Jurkat, Clone E6-1 (cell line): Measurements from ENCODE around the gene TP53BP1.

Experiments
- DNase-seq: peaks from one replicate; pipeline ENCODE4 v3.0.0-alpha.2; 2011; ENCODE audit warnings: low read depth, low spot score
- H3K4me3 ChIP-seq: 2 replicates; pipeline ENCODE4 v1.5.1; 2011; ENCODE audit warnings: mild to moderate bottlenecking, low read length, control low read depth, moderate library complexity

The TP53BP1 gene

DNA sequence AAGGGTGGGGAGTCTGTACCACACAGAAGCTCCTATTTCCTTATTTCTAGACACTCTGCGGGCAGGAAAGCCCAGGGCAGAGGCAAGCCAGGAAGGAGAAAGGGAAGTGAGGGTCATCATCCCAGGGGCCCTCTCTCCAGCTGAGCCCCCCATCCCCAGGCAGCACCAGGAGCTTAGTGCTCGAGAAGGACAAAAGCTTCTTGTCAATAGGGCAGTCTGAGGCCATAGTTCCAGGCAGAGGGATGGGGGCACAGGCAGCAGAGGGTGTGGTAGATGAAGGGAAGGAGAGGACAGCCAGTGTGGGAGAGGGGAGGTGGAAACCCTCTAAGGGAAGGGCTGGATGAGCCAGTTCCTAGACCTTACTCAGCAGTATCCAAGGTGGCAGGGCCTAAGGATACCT, 27.2 kb upstream of the TP53BP1 start:
- DNase-seq, result no peak
- no peak overlapping the region for H3K4me3 ChIP-seq

DNA sequence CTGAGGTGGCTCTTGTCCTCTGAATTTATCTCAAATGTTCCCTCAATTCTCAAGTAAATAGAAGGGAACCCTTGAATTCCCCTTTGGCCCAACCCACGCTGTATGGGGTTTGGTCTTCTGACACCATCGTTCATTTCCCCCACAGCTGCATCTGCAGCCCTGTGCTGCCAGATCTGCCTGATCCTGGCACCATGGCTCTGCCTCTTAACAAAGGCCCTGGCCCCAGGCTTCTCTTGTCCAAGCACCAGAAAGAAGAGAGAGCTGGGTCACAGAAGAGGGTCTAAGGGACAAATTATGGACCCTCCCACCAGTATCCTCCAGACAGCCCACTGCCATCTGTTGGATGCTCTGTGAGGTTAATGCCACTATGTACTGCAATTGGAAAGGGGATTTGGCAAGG, 26.2 kb upstream of the TP53BP1 start:
- DNase-seq, result no peak
- H3K4me3 ChIP-seq, result peak overlapping the region; percentile 96

DNA sequence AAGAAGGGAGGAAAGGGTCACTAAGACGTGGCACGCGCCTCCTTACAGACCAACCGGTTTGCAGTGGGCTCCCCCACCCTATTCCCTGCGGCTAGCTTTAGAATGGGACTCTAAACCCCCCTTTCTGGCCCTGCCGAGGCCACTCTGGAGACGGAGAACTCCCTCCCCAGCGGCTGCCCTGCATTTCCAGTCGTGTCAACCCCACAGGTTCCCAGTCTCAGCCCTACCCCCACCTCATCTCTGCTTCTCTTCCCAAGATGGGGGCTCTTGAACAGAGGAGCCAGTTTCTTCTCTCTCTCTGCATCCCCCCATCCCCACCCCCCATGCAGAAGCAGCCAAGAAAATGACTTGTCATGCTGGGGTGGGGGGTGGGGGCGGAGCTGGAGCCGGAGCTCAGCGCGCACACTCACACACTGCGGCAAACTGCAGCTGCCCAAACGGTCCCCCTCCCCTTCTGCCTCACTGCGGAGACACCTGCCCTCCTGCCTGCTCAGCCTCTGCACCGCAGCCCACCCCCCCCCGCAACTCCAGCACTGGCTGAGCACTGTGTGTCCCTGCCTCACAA, 25.3 kb upstream of the TP53BP1 start:
- peak; percentile 88 for DNase-seq
- H3K4me3 ChIP-seq, result peak overlapping the region; percentile 96

DNA sequence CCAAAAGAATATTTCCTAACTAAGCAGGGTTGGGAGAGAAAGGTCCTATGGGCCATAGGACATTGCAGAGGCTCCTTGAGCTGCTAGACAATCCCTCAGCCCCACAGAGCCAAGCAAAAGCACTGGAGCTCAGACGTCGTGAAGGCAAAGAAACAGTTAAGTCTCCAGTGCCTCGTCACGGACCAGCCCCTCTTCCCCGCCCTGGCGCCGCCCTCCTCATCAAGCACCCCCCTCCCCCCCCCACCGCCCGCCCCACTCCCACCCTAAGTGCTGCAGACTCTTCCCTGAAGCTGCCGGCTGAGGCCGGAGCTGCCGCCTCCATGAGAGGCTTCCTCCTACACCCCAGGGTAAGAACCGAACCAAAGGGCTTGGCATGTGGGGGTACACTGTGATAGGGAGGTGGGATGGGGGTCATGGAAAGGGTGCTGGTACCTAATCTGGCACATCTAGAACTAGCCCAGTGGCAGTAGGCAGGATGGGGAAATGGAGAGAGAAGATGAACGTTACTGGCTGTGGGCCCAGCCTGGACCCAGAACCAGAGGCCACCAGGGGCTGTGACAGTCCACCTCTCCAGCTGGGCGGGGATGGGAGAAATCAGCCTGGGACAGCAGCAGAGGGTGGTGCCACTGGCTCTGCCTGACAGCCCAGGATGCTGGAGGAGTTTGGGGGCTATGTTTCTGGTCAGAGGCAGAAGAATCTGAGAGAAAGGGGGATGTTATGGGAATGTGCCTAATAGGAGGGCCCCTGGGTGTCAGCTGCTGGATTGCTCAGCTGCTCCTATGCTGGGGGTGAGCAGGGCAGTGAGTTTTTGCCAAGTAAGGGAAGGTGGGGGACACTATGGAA, 24.6 kb upstream of the TP53BP1 start, which contains the start of gene MAP1A:
TSS of gene MAP1A (plus strand) at position 255 of the 843 bp plus-strand sequence. CDS start 3,866 bp downstream, outside the sequence.
- H3K4me3 ChIP-seq, result peak within 1 kb of the TSS; percentile 96
- peak; percentile 74 for DNase-seq

DNA sequence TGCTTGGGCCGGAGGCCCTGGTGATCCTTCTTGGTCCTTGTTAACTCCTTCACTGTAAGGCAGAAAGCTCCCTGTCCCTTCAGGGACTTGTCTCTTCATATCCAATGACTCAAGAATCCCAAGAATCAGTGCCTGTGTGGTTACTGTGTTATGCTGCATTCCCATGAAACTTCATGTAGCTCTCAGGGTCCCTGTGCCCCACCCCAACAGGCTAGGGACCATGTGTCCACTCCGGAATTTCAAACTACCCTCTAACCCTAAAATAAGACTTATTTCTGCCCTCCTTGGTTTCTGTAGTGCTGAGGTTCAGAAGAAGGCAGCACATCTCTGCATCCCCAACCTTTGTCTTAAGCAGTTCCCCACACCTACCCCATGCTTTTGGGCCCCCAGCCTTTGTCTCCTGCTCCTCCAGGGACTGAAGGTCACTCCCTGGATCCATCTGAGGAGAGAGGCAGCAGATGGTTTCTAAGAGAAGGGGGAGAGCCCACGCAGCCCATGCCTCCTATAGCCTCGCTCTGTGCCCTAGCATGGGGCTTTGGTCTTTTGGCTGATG, 23.9 kb upstream of the TP53BP1 start:
- no peak for DNase-seq
- peak overlapping the region; percentile 96 for H3K4me3 ChIP-seq

DNA sequence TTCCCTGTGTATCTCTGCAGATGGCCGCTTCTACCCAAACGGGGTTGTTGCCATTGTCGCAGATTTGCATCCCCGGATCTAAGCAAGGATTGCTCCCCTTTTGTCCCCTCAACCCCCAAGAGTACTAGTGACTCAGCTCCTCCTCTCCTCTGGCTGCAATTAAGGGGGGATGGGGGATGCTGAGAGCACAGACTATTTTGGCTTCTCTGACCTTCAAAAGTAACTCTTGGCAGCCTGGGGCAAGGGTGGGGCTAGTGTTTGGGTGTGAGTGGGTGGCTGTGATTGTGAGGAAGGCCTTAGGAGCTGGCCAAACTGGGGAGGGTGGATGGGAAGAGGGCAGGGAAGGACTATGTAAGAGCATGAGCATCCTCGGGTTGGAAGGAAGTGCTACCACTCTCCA, 23.2 kb upstream of the TP53BP1 start:
- no peak for DNase-seq
- no peak overlapping the region for H3K4me3 ChIP-seq

DNA sequence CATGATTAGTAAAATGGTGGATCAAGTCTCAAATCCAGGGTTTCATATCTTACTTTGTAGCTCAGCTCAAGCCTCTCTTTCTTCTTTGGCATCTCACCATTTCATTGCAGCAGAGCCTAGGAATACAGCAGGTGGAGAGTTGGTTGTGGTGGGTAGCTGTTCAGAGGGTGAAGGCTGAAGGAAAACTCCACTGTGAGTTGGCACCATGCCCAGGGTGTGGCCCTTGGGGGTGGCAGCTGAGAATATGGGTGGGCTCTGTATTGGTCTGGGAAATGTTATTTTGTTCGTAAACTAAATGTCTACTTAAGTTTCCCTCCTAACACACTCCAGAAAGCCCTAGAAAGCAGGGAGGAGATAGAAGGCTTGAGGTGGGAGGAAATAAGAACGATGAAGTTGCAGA, 22.8 kb upstream of the TP53BP1 start:
- no peak for DNase-seq
- H3K4me3 ChIP-seq, result no peak overlapping the region

DNA sequence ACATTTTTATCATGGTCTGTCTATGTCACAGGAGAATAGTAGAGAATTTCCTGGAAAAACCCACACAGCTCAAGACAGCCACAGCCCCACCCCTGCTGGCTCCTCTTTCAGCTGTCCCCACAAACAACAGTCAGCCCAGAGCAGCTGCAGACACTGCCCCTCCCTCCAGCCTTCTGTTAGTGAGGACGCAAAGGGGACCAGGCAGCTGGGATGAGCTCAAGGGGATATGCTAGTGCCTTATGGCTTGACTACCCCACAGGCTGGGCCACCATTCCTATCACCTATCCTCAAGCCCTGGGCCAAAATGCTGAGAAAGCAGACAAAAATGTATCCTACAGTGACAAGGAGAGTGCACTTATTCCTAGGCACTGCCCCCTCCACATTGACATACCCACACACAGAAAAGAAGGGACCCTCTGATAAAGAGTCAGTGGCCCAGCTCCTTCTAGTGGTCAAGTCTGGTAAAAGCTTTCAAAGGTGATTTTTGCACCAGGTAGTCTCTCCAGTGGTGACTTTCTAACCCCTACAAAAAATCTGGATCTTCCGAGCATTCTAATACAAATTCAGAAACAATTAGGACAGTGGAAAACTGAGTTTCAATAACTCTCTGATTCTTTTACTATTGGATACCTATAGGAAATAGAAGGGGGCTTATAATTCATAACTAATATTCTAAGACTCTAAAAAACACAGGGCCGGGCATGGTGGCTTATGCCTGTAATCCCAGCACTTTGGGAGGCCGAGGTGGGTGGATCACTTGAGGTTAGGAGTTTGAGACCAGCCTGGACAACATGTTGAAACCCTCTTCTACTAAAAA, 21.5 kb upstream of the TP53BP1 start:
- H3K4me3 ChIP-seq, result no peak overlapping the region
- DNase-seq, result peak; percentile 51

DNA sequence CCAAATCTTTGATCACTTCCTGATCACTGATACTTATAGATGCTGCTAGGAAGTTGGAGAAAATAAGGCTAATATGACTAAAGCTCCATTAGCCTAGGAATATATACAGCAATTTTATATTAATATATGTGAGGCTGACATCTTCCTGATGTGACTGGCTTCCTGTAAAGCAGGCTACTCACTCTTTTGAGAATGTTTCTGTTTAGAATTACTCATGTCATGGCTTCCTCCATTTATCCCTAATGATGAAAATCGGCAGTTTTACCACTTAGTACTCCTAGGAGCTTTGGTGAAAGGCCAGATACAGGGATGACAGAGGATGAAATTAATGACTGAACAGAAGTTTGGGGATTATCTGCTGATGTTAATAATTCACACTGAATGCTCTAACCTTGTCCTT, 20.6 kb upstream of the TP53BP1 start:
- DNase-seq, result no peak
- no peak overlapping the region for H3K4me3 ChIP-seq

DNA sequence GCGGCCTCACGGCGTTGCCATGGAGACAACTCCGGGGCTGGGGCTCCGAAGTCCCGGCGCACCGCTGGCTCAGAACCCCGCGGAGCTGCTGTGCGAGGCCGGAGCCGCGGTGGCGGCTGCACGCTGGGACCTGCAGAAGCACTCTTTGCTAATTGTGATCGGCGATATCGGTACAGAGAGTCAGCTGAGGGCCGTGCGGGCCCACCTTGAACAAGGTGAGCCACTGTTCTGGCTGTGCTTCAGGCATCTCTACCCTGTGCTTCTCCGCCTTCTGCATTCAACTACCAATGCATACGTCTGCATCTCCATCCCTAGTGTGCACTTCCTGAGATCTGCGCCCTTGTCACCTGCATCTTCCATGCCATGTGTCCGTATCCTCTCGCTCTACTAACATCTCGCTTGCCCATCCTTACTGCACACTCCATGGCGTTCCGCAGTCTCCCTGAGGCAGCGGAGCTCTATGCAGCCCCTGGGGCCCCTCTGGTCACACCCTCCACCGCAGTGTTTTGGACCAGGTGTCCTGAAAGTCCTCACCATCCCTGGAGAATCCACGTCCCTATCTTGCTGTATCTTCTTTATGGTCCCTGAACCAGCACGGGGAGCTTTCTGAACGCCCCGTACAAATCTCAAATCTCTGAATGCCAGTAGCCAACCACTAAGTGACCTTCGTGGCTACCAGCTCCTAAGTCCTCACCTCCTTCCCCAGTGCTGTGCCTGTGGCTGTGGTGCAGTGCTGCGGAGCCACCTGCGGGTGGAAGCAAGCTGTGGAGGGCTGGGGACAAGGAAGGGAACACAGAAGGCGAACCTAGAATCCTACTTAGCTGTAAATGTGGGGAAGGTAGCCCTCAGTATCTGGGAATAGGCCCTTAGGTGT, 18.3 kb upstream of the TP53BP1 start:
- peak overlapping the region; percentile 78 for H3K4me3 ChIP-seq
- DNase-seq, result no peak

DNA sequence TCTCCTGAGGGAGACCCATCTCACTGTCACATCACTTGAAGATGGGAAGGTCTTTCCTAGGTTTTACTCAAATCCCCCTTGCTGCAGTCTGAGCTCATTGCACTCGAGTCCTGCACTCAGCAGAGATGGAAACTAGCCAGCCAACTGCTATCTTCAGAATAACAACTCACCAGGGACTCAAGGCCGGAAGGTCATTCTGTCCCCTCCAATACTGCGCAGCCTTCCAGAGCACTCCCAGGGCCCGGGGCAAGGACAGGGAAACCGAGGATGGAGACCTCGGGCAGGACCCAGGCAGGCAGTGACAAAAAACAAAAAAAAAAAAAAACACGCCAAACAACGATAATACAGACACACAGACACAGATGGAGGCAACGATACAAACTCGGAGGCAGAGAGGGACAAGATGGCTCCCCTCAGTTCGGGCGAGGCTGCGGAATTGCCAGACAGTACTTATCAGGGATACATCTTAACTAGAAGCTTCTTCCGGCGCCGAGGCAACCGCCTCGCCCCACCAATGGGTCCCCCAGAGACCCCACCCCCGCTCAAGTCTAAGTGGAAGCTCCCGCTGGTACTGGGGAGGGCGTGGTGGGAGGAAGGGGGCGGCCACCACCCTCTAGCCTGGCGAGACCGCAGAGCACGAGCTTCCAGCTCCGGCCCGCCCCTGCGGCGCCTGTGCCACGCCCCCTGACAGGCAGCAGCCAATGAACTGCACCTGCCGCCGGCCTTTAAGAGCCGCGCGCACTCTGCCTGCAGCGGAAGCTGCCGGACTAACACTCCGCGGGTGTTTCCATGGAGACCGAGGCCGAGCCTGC, 17.4 kb upstream of the TP53BP1 start:
- peak overlapping the region; percentile 78 for H3K4me3 ChIP-seq
- DNase-seq, result peak; percentile 97

DNA sequence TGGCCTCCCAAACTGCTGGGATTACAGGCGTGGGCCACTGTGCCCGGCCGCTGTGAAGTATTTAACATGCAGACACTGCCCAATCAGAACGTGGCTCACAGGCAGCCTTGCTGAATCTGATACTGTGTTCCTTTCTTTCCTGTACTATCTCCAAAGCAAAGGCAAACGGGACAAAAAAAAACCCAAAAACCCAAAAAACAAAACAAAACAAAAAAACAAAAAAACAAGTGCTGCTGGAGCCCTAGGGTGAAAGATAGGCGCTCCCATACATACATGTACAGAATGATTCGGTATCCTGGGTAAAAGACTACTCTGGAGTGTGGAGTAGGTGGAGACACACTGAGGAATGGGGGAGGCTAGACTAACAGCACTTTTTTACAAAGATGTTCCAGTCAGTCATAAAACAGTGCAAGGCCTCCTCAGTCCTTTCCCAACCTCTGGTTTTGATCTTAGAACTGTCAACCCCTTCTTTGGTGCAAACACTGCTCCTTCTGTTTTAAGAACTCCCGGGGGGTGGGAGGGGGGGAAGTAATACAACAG, 16.8 kb upstream of the TP53BP1 start:
- peak overlapping the region; percentile 78 for H3K4me3 ChIP-seq
- no peak for DNase-seq

DNA sequence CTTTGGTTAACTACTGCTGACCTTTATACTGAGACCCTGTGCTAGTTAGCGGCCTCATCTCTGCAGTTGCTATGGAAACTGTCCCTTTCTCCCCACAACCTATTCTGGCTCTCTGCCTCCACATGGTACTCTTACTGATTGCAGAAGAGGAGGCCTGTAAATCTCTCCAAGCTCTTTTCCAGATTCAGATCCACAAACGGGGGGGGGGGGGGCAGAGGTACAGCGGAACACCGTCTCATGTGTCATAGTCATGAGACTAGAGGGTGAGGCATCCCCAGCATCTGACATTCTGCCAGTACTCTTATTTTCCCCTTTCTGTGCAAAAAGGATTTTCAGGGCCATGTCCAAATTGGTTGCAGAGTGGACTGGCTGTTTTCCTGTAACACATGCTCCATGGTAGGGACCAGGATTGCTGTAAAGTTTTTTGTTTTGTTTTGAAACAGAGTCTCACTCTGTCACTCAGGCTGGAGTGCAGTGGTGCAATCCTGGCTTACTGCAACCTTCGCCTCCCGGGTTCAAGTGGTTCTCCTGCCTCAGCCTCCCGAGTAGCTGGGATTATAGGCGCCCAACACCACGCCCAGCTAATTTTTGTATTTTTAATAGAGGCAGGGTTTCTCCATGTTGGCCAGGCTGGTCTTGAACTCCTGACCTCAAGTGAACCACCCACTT, 16.2 kb upstream of the TP53BP1 start:
- H3K4me3 ChIP-seq, result no peak overlapping the region
- no peak for DNase-seq

DNA sequence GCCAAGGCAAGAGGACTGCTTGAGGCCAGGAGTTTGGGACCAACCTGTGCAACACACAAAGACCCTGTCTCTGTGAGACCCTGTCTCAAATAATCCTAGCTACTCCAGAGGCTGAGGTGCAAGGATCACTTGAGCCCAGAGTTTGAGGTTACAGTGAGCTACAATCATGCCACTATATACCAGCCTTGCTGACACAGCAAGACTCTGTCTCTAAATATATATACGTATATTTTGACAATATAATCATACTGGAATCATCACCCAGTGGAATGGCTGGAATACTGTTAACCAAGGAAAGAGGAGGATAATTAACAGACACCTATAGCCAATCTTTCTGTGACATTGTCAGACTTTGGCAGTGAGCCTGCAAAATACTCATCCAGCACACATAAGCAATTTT, 15.5 kb upstream of the TP53BP1 start:
- no peak overlapping the region for H3K4me3 ChIP-seq
- no peak for DNase-seq

DNA sequence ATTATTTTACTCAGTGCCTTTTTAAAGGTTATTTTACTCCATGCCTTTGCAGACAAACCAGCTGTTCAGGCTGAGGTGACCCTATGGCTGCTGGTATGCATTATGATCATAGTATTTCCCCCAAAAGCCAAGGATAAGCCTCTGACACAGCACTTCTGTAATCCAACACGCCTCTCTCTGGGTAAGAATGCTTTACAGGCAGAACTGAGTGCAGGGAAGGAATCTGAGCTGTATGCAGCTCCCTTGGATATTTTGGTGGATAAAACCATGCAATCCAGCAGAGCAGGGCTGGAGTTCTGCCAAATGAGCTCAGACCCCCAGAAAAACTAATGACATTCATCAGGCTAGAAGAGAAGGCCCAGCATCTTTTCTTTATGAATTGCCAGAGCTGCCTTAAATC, 12.8 kb upstream of the TP53BP1 start:
- DNase-seq, result no peak
- H3K4me3 ChIP-seq, result no peak overlapping the region

DNA sequence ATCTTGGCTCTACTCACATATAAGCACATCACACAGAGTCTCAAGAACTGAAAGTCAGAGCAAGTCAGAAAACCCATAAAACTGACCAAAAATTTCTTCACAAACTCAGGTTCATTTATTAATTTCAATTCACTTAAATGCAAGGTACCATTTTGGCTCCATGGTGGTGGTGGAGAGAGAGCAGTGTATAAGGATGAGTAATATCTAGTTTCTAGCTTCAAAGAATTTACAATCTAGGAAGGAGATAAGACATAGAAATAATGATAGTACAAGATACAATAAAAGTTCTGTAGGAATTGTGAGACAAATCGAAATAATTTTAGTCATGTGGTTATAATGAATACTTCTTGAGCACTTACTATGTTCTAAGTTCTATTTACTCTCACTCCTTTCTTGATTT, 6.7 kb upstream of the TP53BP1 start:
- H3K4me3 ChIP-seq, result no peak overlapping the region
- DNase-seq, result no peak

DNA sequence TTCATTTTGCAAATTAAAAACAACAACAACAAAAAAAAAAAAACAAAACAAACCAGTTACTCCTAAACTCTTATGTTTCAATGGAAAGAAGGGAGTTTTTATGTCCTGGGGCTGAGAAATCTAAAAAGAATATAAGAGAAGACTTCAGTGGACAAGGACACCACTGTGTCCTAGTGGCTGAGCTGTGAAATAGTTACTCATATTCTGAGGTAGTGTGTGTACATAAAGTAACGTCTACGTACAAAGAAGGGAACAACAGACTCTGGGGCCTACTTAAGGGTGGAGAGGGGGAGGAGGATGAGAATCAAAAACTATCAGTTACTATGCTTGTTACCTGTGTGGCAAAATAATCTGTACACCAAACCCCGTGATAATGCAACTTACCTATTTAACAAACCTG, 6.0 kb upstream of the TP53BP1 start:
- no peak for DNase-seq
- H3K4me3 ChIP-seq, result no peak overlapping the region
